GM18520 (cell line): ENCODE data around the gene MS4A10.

ENCODE experiments used
- ATAC-seq: cut with Tn5 transposase; IDR thresholded peaks from one replicate; pipeline ENCODE4 v1.9.1; 2021; ENCODE audit not compliant: unreplicated experiment

Gene MS4A10

DNA sequence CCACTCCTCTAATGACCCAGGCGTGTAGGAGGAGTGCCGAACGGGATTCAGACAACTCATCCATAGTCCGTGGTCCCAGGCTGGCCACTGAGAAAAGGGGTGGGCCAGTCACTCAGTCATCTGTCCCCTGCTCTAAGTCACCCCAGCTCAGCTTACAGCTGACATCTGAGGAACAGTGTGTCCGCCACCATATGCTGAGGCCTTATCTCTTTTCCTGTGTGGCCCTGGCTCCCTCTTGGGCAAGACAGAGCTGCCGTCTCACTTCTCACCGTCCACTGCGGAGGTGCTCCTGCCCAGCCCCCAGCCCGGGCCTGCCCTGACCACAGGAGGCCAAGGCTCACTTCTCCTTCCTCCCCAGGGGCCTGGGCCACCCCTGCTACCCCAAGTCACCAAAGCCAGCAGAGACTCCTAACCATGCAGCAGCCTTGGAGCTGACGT is 63.6 kb downstream of the MS4A10 start:
- ATAC-seq, result no peak

DNA sequence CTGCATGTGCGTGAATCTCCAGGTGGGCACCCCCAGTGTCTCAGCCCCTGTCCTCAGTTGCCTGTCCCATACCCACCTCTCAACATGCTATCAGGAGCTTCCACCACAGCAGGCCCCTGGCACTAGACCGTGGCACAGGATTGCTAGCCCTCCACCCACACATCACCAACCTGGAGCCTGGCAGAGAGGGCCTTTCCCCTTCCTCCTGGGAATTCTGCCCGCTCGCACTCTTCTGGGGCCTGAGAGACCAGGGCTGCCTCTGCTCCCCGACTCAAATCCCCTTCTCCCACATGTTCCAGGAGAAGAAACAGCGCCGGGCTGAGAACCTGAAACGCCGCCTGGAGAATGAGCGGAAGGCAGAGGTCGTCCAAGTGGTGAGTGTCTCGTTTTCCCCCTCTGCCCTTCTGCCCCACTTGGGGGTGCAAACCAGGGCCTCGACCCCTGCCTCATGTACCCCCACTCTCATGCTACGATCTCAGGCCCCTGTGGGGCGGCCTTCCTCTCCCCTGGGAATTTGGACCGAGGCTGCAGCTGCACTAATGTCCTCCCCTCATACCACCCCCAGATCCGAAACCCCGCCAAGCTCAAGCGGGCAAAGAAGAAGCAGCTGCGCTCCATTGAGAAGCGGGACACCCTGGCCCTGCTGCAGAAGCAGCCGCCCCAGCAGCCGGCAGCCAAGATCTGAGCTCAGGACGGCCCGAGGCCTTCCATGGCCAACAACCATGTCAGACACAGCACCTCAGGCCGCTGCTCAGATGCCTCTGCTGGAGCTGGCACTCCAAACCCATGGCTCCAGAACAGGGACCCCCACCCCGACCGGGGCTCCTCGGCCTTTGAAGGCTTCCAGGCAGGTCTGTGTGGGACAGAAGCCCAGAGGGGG is 64.7 kb downstream of the MS4A10 start:
- ATAC-seq, result no peak
